AG09319 (cell line): ENCODE results near the gene SGMS1.
"Not testable (repeated sequence)": the region's sequence is repeated elsewhere in the genome, so short reads cannot be mapped to it uniquely, and the experiment has no call there.

Source experiments
- DNase-seq: peaks from one replicate; pipeline ENCODE4 v3.0.0-alpha.2; 2010; ENCODE audit warnings: low read depth; ENCODE audit errors: extremely low read depth
- TF ChIP-seq, protein P1 (sequence below): IDR thresholded peaks from 2 replicates; pipeline ENCODE4 v1.5.1; 2011; ENCODE audit warnings: low read depth, mild to moderate bottlenecking, inconsistent platforms, low read length, moderate library complexity

The SGMS1 gene

DNA sequence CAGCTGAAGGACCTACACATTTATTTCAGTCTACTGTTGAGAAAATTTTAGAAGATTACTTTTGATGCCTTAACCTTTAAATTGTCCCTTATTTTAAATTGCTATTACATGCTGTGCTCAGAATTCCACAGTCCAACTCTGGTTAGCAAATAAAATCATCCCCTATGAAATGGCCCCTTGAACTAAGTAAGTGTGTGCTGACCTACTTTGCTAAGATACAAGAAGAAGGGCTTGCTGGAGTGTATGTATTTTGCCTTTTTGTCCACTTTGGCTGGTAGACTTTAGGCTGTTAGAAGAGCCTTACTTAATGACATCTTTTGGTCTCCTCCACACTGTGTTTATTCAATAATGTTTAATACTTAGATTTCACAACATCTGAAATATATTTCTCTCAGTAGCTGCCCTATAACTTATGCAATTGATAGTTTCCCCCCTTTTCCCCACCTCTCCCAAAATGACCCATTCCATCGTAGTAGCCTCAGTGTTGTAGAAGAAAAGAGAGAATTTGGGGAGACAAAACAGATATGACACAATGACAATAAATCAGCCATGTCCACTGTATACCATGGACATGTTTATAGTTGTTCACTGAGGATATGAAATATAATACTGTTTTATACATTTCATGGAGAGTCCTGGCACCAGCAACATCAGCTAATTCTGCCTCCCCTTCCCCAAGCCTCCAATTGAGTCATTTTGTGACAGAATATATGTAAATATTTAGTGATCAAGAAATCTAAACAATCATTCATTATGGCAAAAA lies 264.6 kb downstream of the SGMS1 start:
- no peak for DNase-seq
- TF ChIP-seq, protein P1, sequence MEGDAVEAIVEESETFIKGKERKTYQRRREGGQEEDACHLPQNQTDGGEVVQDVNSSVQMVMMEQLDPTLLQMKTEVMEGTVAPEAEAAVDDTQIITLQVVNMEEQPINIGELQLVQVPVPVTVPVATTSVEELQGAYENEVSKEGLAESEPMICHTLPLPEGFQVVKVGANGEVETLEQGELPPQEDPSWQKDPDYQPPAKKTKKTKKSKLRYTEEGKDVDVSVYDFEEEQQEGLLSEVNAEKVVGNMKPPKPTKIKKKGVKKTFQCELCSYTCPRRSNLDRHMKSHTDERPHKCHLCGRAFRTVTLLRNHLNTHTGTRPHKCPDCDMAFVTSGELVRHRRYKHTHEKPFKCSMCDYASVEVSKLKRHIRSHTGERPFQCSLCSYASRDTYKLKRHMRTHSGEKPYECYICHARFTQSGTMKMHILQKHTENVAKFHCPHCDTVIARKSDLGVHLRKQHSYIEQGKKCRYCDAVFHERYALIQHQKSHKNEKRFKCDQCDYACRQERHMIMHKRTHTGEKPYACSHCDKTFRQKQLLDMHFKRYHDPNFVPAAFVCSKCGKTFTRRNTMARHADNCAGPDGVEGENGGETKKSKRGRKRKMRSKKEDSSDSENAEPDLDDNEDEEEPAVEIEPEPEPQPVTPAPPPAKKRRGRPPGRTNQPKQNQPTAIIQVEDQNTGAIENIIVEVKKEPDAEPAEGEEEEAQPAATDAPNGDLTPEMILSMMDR, result no peak

DNA sequence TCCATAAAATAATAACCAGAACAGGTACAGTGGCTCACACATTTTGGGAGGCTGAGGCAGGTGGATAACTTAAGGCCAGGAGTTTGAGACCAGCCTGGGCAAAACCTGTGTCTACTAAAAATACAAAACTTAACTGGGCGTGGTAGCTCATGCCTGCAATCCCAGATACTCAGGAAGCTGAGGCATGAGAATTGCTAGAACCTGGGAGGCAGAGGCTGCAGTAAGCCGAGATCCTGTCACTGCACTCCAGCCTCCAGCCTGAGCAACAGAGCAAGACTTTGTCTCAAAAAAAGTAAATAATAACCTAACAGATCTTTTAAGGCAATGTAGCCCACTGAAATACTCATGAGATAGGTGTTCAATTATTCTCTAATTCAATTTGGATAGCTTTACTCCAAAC lies 265.3 kb downstream of the SGMS1 start:
- TF ChIP-seq, protein P1, result no peak
- no peak for DNase-seq

DNA sequence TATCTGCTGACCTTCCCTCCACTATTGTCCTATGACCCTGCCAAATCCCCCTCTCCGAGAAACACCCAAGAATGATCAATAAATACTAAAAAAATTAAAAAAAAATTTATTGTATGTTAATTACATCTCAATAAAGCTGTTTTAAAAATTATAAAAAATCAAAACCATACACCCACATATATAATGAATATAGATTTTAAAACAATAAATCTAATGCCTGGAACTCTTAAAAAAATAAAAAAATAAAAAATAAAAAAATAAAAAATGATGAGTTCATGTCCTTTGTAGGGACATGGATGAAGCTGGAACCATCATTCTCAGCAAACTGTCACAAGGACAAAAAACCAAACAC lies 267.3 kb downstream of the SGMS1 start:
- not testable (repeated sequence) for DNase-seq

DNA sequence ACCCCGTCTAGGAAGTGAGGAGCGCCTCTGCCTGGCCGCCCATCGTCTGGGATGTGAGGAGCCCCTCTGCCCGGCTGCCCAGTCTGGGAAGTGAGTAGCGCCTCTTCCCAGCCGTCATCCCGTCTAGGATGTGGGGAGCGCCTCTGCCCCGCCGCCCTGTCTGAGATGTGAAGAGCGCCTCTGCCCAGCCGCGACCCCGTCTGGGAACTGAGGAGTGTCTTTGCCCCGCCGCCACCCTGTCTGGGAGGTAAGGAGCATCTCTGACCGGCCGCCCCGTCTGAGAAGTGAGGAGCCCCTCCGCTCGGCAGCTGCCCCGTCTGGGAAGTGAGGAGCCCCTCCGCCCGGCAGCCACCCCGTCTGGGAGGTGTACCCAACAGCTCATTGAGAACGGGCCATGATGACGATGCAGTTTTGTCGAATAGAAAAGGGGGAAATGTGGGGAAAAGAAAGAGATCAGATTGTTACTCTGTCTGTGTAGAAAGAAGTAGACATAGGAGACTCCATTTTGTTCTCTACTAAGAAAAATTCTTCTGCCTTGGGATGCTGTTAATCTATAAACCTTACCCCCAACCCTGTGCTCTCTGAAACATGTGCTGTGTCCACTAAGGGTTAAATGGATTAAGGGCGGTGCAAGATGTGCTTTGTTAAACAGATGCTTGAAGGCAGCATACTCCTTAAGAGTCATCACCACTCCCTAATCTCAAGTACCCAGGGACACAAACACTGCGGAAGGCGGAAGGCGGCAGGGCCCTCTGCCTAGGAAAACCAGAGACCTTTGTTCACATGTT lies 267.9 kb downstream of the SGMS1 start:
- not testable (repeated sequence) for DNase-seq

DNA sequence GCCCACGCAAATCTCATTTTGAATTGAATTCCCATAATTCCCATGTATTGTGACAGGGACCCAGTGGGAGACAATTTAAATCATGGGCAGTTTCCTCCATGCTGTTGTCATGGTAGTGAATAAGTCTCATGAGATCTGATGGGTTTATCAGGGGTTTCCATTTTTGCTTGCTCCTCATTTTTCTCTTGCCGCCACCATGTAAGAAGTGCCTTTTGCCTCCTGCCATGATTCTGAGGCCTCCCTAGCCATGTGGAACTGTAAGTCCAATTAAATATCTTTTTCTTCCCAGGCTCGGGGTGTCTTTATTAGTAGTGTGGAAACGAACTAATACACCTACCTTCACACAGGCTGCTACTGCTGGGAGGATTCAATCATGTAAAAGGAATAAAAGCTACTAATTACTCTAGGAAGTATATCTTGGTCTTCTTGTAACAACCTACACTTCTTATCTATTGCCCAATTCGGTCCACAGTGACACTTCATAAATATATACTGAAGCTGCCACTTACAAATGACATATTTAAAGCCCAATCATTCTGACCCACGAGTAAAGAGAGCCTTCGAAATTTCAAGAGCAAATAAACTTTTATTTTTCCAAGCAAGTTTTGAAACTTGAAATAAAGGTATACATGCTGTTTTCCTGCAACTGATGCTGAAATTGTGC lies 272.1 kb downstream of the SGMS1 start:
- TF ChIP-seq, protein P1, result no peak
- DNase-seq, result no peak

DNA sequence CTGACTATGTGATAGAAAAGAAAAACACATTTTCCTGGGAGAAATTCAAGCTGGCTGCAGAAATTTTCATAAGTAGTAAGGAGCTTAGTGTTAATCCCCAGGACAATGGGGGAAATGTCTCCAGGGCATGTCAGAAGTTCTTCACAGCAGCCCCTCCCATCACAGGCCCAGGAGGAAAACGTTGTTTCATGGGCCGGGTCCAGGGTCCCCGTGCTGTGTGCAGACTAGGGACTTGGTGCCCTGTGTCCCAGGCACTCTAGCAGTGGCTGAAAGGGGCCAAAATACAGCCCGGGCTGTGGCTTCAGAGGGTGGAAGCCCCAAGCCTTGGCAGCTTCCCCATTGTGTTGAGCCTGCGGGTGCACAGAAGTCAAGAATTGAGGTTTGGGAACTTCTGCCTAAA lies 273.4 kb downstream of the SGMS1 start:
- no peak for DNase-seq
- TF ChIP-seq, protein P1, result no peak

DNA sequence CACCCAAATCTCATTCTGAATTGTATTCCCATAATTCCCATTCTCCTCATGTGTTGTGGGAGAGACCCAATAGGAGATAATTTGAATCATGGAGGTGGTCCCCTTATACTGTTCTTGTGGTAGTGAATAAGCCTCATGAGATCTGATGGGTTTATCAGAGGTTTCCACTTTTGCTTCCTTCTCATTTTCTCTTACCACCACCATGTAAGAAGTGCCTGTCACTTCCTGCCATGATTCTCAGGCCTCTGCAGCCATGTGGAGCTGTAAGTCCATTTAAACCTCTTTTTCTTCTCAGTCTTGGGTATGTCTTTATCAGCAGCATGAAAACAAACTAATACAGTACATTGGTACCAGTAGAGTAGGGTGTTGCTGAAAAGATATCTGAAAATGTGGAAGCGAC lies 274.2 kb downstream of the SGMS1 start:
- no peak for DNase-seq
- TF ChIP-seq, protein P1, result no peak

DNA sequence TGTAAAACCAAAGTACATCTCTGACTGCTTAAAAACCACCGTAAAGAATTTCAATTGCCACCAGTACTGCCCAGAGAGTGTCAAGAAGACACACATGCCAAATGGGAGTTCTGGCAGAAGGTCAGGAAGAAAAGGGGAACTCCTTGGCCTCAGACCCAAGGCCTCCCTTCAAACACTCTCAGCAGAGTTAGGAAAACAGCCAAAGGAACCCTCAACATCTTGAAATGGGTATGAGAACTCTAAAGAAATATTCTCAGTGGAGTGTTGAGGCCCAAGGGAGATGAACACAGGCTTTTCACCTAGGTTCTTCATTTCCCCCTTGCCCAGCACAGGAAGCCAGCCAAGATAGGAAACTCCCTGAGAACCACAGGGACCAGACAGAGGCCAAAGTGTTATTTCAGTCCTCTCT lies 276.4 kb downstream of the SGMS1 start:
- no peak for DNase-seq
- TF ChIP-seq, protein P1, result no peak
